H9 (cell line): ENCODE measurements around the gene XRN1. TPM values are rescaled to one million over a fixed set of nuclear protein-coding genes. Genes with fewer than 3 reads are reported as not detected.

Experiments used
- DNase-seq: peaks from one replicate; pipeline ENCODE4 v3.0.0-alpha.2; 2017
- H2AFZ ChIP-seq: one replicate; pipeline ENCODE4 v1.6.1; 2013; ENCODE audit warnings: mild to moderate bottlenecking, low read length, control low read depth, moderate library complexity
- H2AK5ac ChIP-seq: 2 replicates; pipeline ENCODE4 v1.6.1; 2013; ENCODE audit warnings: low read length, control low read depth, mixed read lengths; ENCODE audit not compliant: insufficient read length
- H2BK120ac ChIP-seq: one replicate; pipeline ENCODE4 v1.6.1; 2013; ENCODE audit warnings: low read depth, mild to moderate bottlenecking, low read length, control low read depth, inconsistent platforms; ENCODE audit not compliant: poor library complexity, severe bottlenecking
- H2BK12ac ChIP-seq: 2 replicates; pipeline ENCODE4 v1.6.1; 2013; ENCODE audit warnings: low read length, control low read depth, mixed read lengths, low read depth; ENCODE audit not compliant: insufficient read length
- H2BK15ac ChIP-seq: 2 replicates; pipeline ENCODE4 v1.6.1; 2013; ENCODE audit warnings: low read depth, low read length, control low read depth
- H2BK20ac ChIP-seq: one replicate; pipeline ENCODE4 v1.6.1; 2013; ENCODE audit warnings: low read depth, mild to moderate bottlenecking, low read length, control low read depth, inconsistent platforms; ENCODE audit not compliant: poor library complexity, severe bottlenecking
- H2BK5ac ChIP-seq: 2 replicates; pipeline ENCODE4 v1.6.1; 2013; ENCODE audit warnings: low read length, control low read depth, mixed read lengths; ENCODE audit not compliant: insufficient read length
- H3K14ac ChIP-seq: 2 replicates; pipeline ENCODE4 v1.6.1; 2013; ENCODE audit warnings: low read length, control low read depth; ENCODE audit not compliant: insufficient read depth
- H3K18ac ChIP-seq: 2 replicates; pipeline ENCODE4 v1.6.1; 2013; ENCODE audit warnings: low read depth, mild to moderate bottlenecking, mixed read lengths, low read length, control low read depth; ENCODE audit not compliant: insufficient read length
- H3K23ac ChIP-seq: 2 replicates; pipeline ENCODE4 v1.6.1; 2013; ENCODE audit warnings: low read length, control low read depth, mixed read lengths, low read depth; ENCODE audit not compliant: insufficient read length
- H3K23me2 ChIP-seq: 2 replicates; pipeline ENCODE4 v1.6.1; 2013; ENCODE audit warnings: low read depth, mild to moderate bottlenecking, mixed read lengths, low read length, control low read depth; ENCODE audit not compliant: insufficient read length, poor library complexity, severe bottlenecking
- H3K27ac ChIP-seq: 2 replicates; pipeline ENCODE4 v1.5.1; 2013; ENCODE audit warnings: low read length, control low read depth, mixed read lengths, low read depth; ENCODE audit not compliant: insufficient read length
- H3K27me3 ChIP-seq: 2 replicates; pipeline ENCODE4 v1.6.1; 2013; ENCODE audit warnings: low read length, control low read depth, inconsistent platforms; ENCODE audit not compliant: insufficient read depth
- H3K4ac ChIP-seq: 2 replicates; pipeline ENCODE4 v1.6.1; 2013; ENCODE audit warnings: low read depth, mild to moderate bottlenecking, control low read depth, inconsistent platforms, low read length, moderate library complexity
- H3K4me1 ChIP-seq: 2 replicates; pipeline ENCODE4 v1.6.1; 2013; ENCODE audit warnings: low read length, control low read depth, inconsistent platforms; ENCODE audit not compliant: insufficient read depth
- H3K4me2 ChIP-seq: 2 replicates; pipeline ENCODE4 v1.6.1; 2013; ENCODE audit warnings: low read length, control low read depth, mixed read lengths; ENCODE audit not compliant: insufficient read length, insufficient read depth
- H3K56ac ChIP-seq: 2 replicates; pipeline ENCODE4 v1.6.1; 2013; ENCODE audit warnings: low read depth, mild to moderate bottlenecking, mixed read lengths, low read length, control low read depth; ENCODE audit not compliant: insufficient read length
- H3K79me1 ChIP-seq: 2 replicates; pipeline ENCODE4 v1.6.1; 2013; ENCODE audit warnings: low read depth, mild to moderate bottlenecking, moderate library complexity, low read length, control low read depth, inconsistent platforms; ENCODE audit not compliant: insufficient read depth, poor library complexity, severe bottlenecking
- H3K79me2 ChIP-seq: 2 replicates; pipeline ENCODE4 v1.6.1; 2013; ENCODE audit warnings: low read length, control low read depth, inconsistent platforms; ENCODE audit not compliant: insufficient read depth
- H3K9ac ChIP-seq: 2 replicates; pipeline ENCODE4 v1.6.1; 2013; ENCODE audit warnings: low read length, control low read depth, mixed read lengths; ENCODE audit not compliant: insufficient read length; ENCODE audit errors: extremely low read depth
- H3K9me3 ChIP-seq: one replicate; pipeline ENCODE4 v1.6.1; 2013; ENCODE audit warnings: low read depth, low read length, inconsistent platforms; ENCODE audit not compliant: control insufficient read depth
- H3T11ph ChIP-seq: one replicate; pipeline ENCODE4 v1.6.1; 2013; ENCODE audit warnings: mild to moderate bottlenecking, low read length, control low read depth, inconsistent platforms
- H4K20me1 ChIP-seq: one replicate; pipeline ENCODE4 v1.6.1; 2013; ENCODE audit not compliant: control insufficient read depth, insufficient read length, insufficient read depth
- H4K5ac ChIP-seq: 2 replicates; pipeline ENCODE4 v1.6.1; 2013; ENCODE audit warnings: low read depth, mild to moderate bottlenecking, mixed read lengths, low read length, control low read depth; ENCODE audit not compliant: insufficient read length
- H4K8ac ChIP-seq: replicated peaks from 2 replicates; pipeline ENCODE4 v1.6.1; 2013; ENCODE audit warnings: low read length, control low read depth, mixed read lengths, low read depth; ENCODE audit not compliant: insufficient read length
- H4K91ac ChIP-seq: 2 replicates; pipeline ENCODE4 v1.6.1; 2013; ENCODE audit warnings: low read depth, mild to moderate bottlenecking, moderate library complexity, mixed read lengths, low read length, control low read depth; ENCODE audit not compliant: insufficient read length
- H3K27ac Mint-ChIP-seq, 3 experiments: 2 replicates in 2 of 3; 3 replicates in 1 of 3; pipeline ENCODE4 v1.8.0; 2020 to 2021; ENCODE audit warnings: mixed read lengths in 3 of 3, mild to moderate bottlenecking in 1 of 3, moderate library complexity in 1 of 3
- H3K27me3 Mint-ChIP-seq: 2 replicates; pipeline ENCODE4 v1.8.0; 2021; ENCODE audit warnings: low read depth, mild to moderate bottlenecking, moderate library complexity, mixed read lengths
- H3K36me3 Mint-ChIP-seq, 3 experiments: 2 replicates in 2 of 3; 3 replicates in 1 of 3; pipeline ENCODE4 v1.8.0; 2020 to 2021; ENCODE audit warnings: low read depth in 3 of 3, mixed read lengths in 3 of 3; ENCODE audit not compliant: insufficient read depth in 1 of 3
- H3K4me1 Mint-ChIP-seq, 2 experiments: 2 replicates each; pipeline ENCODE4 v1.8.0; 2020; ENCODE audit warnings: mixed read lengths in 2 of 2
- H3K4me3 Mint-ChIP-seq, 2 experiments: 2 replicates in 1 of 2; 3 replicates in 1 of 2; pipeline ENCODE4 v1.8.0; 2020 to 2021; ENCODE audit warnings: mild to moderate bottlenecking in 2 of 2, mixed read lengths in 2 of 2, moderate library complexity in 1 of 2
- H3K9me3 Mint-ChIP-seq, 2 experiments: 2 replicates in 1 of 2; 3 replicates in 1 of 2; pipeline ENCODE4 v1.8.0; 2020; ENCODE audit warnings: mild to moderate bottlenecking in 2 of 2, mixed read lengths in 2 of 2, moderate library complexity in 1 of 2
- CTCF ChIP-seq: fragments of 200-600 bp; sonication (generic); conservative IDR thresholded peaks from 3 replicates; pipeline ENCODE4 v1.8.0; 2021; ENCODE audit warnings: antibody characterized with exemption, mild to moderate bottlenecking
- total RNA-seq: library from RNA; stranded (reverse); gene quantifications from 2 replicates; pipeline ENCODE4 v1.2.1, GENCODE V29; 2021

XRN1 gene
- total RNA-seq, 1 experiment from 2014 or later: 15.0 TPM

GRCh38 chr3:142315083-142315482, 132.8 kb downstream of the XRN1 start:
- H3K4me3 Mint-ChIP-seq: no peak overlapping the region
- Histone ChIP-seq H2BK12ac (no peak overlapping the region), H4K20me1 (no peaks in the 10 kb centered on the region), H3K79me1 (no peaks in the 10 kb centered on the region), H3K9me3 (no peaks in the 10 kb centered on the region), H3K4me1 (no peaks in the 10 kb centered on the region), H4K5ac (no peak overlapping the region), H4K8ac (no peak overlapping the region), H3K4ac (no peak overlapping the region), H3K14ac (no peak overlapping the region), H3K27ac (no peak overlapping the region), H3K27me3 (no peaks in the 10 kb centered on the region), H2AK5ac (no peak overlapping the region), H3K23me2 (no peaks in the 10 kb centered on the region), H2BK5ac (no peak overlapping the region), H3K23ac (no peak overlapping the region), H3T11ph (no peak overlapping the region), H2BK20ac (no peak overlapping the region), H3K9ac (no peak overlapping the region), H3K56ac (no peak overlapping the region), H3K4me2 (no peak overlapping the region), H2BK15ac (no peak overlapping the region), H3K79me2 (no peaks in the 10 kb centered on the region), H2BK120ac (no peak overlapping the region), H2AFZ (no peak overlapping the region), H3K18ac (no peak overlapping the region), H4K91ac (no peak overlapping the region)
- H3K36me3 Mint-ChIP-seq: peaks cover 0 to 7% (median 4%) of the 10 kb centered on the region in 3 experiments; a peak in 3 of 7 replicates
- no peaks in the 10 kb centered on the region for H3K27me3 Mint-ChIP-seq
- no peak overlapping the region for H3K27ac Mint-ChIP-seq
- no peak for TF ChIP-seq CTCF
- no peak for DNase-seq
- no peaks in the 10 kb centered on the region for H3K9me3 Mint-ChIP-seq
- H3K4me1 Mint-ChIP-seq: no peaks in the 10 kb centered on the region
